Neural progenitor cell (in vitro differentiated cells): ENCODE results near the gene LDB2. TPM values are rescaled to one million over a fixed set of nuclear protein-coding genes. Genes with fewer than 3 reads are reported as not detected.

ENCODE experiments used
- DNase-seq: peaks from one replicate; pipeline ENCODE4 v3.0.0-alpha.2; 2016; ENCODE audit warnings: low spot score
- H2AFZ ChIP-seq: fragments of 200-600 bp; sonication (generic); replicated peaks from 2 replicates; pipeline ENCODE4 v1.6.1; 2016; ENCODE audit warnings: antibody characterized with exemption
- H3F3A ChIP-seq: fragments of 200-600 bp; sonication (generic); 2 replicates; pipeline ENCODE4 v1.6.1; 2016; ENCODE audit warnings: antibody characterized with exemption, low read depth
- H3K27ac ChIP-seq: fragments of 200-600 bp; sonication (generic); 2 replicates; pipeline ENCODE4 v1.5.1; 2016; ENCODE audit warnings: mild to moderate bottlenecking
- H3K27me3 ChIP-seq: fragments of 200-600 bp; sonication (generic); 2 replicates; pipeline ENCODE4 v1.6.1; 2016; ENCODE audit warnings: mild to moderate bottlenecking, moderate library complexity
- H3K36me3 ChIP-seq: fragments of 200-600 bp; sonication (generic); 2 replicates; pipeline ENCODE4 v1.5.1; 2016
- H3K4me1 ChIP-seq: fragments of 200-600 bp; sonication (generic); 2 replicates; pipeline ENCODE4 v1.6.1; 2016; ENCODE audit warnings: mixed run types
- H3K4me2 ChIP-seq: fragments of 200-600 bp; sonication (generic); 2 replicates; pipeline ENCODE4 v1.6.1; 2016
- H3K4me3 ChIP-seq: fragments of 200-600 bp; sonication (generic); 2 replicates; pipeline ENCODE4 v1.5.1; 2016
- H3K79me2 ChIP-seq: fragments of 200-600 bp; sonication (generic); 2 replicates; pipeline ENCODE4 v1.6.1; 2016; ENCODE audit warnings: low read depth
- H3K9ac ChIP-seq: fragments of 200-600 bp; sonication (generic); 2 replicates; pipeline ENCODE4 v1.6.1; 2016
- H3K9me3 ChIP-seq: fragments of 200-600 bp; sonication (generic); 2 replicates; pipeline ENCODE4 v1.5.1; 2016; ENCODE audit warnings: low read depth
- H4K20me1 ChIP-seq: fragments of 200-600 bp; sonication (generic); 2 replicates; pipeline ENCODE4 v1.6.1; 2016; ENCODE audit warnings: low read depth
- H3K27ac Mint-ChIP-seq: 3 replicates; pipeline ENCODE4 v1.8.0; 2021; ENCODE audit warnings: mixed read lengths
- H3K27me3 Mint-ChIP-seq: 2 replicates; pipeline ENCODE4 v1.8.0; 2022; ENCODE audit warnings: low read depth, mild to moderate bottlenecking, inconsistent platforms, moderate library complexity, mixed read lengths; ENCODE audit not compliant: insufficient read depth
- H3K36me3 Mint-ChIP-seq: 3 replicates; pipeline ENCODE4 v1.8.0; 2021; ENCODE audit warnings: mixed read lengths
- H3K4me1 Mint-ChIP-seq: 3 replicates; pipeline ENCODE4 v1.8.0; 2021; ENCODE audit warnings: mixed read lengths
- H3K4me3 Mint-ChIP-seq: 3 replicates; pipeline ENCODE4 v1.8.0; 2021; ENCODE audit warnings: mild to moderate bottlenecking, moderate library complexity, mixed read lengths
- H3K9me3 Mint-ChIP-seq: 3 replicates; pipeline ENCODE4 v1.8.0; 2020; ENCODE audit warnings: mixed read lengths
- CTCF ChIP-seq: fragments of 200-600 bp; sonication (generic); IDR thresholded peaks from 2 replicates; pipeline ENCODE4 v1.5.1; 2017; ENCODE audit warnings: antibody characterized with exemption, mild to moderate bottlenecking
- EZH2 ChIP-seq: fragments of 200-600 bp; sonication (generic); IDR thresholded peaks from 2 replicates; pipeline ENCODE4 v1.6.1; 2017; ENCODE audit warnings: antibody characterized with exemption, mild to moderate bottlenecking, moderate library complexity
- EZH2phosphoT487 ChIP-seq: fragments of 200-600 bp; sonication (generic); IDR thresholded peaks from 2 replicates; pipeline ENCODE4 v1.6.1; 2017; ENCODE audit warnings: antibody characterized with exemption
- total RNA-seq: library from RNA; depleted of rRNA; stranded (reverse); fragments of >200 nt; gene quantifications from 2 replicates; pipeline ENCODE4 v1.2.3, GENCODE V29; 2015; ENCODE audit warnings: low replicate concordance

LDB2 gene
- total RNA-seq, 1 donor from 2014 or later = 24.3 TPM

GRCh38 chr4:16827794-16828724, 70.4 kb downstream of the LDB2 start:
- Mint-ChIP-seq H3K4me1 (peaks cover 21% of the 10 kb centered on the region), H3K9me3 (no peaks in the 10 kb centered on the region), H3K36me3 (peaks cover 4% of the 10 kb centered on the region), H3K4me3 (no peak overlapping the region), H3K27ac (peak overlapping the region; percentile 1), H3K27me3 (no peaks in the 10 kb centered on the region)
- H3K27me3 ChIP-seq = no peaks in the 10 kb centered on the region
- TF ChIP-seq CTCF = no peak
- TF ChIP-seq EZH2phosphoT487 = no peak
- no peak for TF ChIP-seq EZH2
- H4K20me1 ChIP-seq = no peaks in the 10 kb centered on the region
- H2AFZ ChIP-seq = no peak overlapping the region
- peak; percentile 41 for DNase-seq
- H3F3A ChIP-seq = no peaks in the 10 kb centered on the region
- no peaks in the 10 kb centered on the region for H3K9me3 ChIP-seq
- H3K4me3 ChIP-seq = no peak overlapping the region
- no peaks in the 10 kb centered on the region for H3K79me2 ChIP-seq
- no peaks in the 10 kb centered on the region for H3K36me3 ChIP-seq
- H3K4me1 ChIP-seq = peaks cover 26% of the 10 kb centered on the region
- no peak overlapping the region for H3K9ac ChIP-seq
- H3K27ac ChIP-seq = no peak overlapping the region
- H3K4me2 ChIP-seq = no peak overlapping the region

- no peak for TF ChIP-seq EZH2
- no peak for TF ChIP-seq CTCF
- no peak for TF ChIP-seq EZH2phosphoT487
- no peaks in the 10 kb centered on the region for H3K9me3 Mint-ChIP-seq
- H3K27me3 ChIP-seq = no peaks in the 10 kb centered on the region
- peak overlapping the region; percentile 20 for H3K4me2 ChIP-seq
- peaks cover 21% of the 10 kb centered on the region for H3K4me1 Mint-ChIP-seq
- H3K9me3 ChIP-seq = no peaks in the 10 kb centered on the region
- H3F3A ChIP-seq = no peaks in the 10 kb centered on the region
- no peak overlapping the region for H3K4me3 ChIP-seq
- no peak overlapping the region for H3K9ac ChIP-seq
- no peak overlapping the region for H3K4me3 Mint-ChIP-seq
- DNase-seq = no peak
- no peaks in the 10 kb centered on the region for H3K27me3 Mint-ChIP-seq
- no peaks in the 10 kb centered on the region for H4K20me1 ChIP-seq
- peak overlapping the region; percentile 48 for H2AFZ ChIP-seq
- H3K36me3 Mint-ChIP-seq = peaks cover 4% of the 10 kb centered on the region
- peaks cover 26% of the 10 kb centered on the region for H3K4me1 ChIP-seq
- no peak overlapping the region for H3K27ac Mint-ChIP-seq
- no peak overlapping the region for H3K27ac ChIP-seq
- H3K36me3 ChIP-seq = no peaks in the 10 kb centered on the region
- H3K79me2 ChIP-seq = no peaks in the 10 kb centered on the region
These were observed 71.4 kb downstream of the LDB2 start for GRCh38 chr4:16827045-16827444.

- no peaks in the 10 kb centered on the region for H3K36me3 ChIP-seq
- peaks cover 21% of the 10 kb centered on the region for H3K4me1 Mint-ChIP-seq
- peaks cover 26% of the 10 kb centered on the region for H3K4me1 ChIP-seq
- H3K4me2 ChIP-seq = peak overlapping the region; percentile 20
- H3K27ac Mint-ChIP-seq = no peak overlapping the region
- H3K36me3 Mint-ChIP-seq = peaks cover 4% of the 10 kb centered on the region
- no peak overlapping the region for H3K9ac ChIP-seq
- H3K27ac ChIP-seq = no peak overlapping the region
- no peak overlapping the region for H3K4me3 Mint-ChIP-seq
- no peak for DNase-seq
- no peak overlapping the region for H3K4me3 ChIP-seq
- H3K27me3 ChIP-seq = no peaks in the 10 kb centered on the region
- H4K20me1 ChIP-seq = no peaks in the 10 kb centered on the region
- no peaks in the 10 kb centered on the region for H3K9me3 ChIP-seq
- TF ChIP-seq EZH2 (no peak), EZH2phosphoT487 (no peak), CTCF (no peak)
- H3K9me3 Mint-ChIP-seq = no peaks in the 10 kb centered on the region
- H3K27me3 Mint-ChIP-seq = no peaks in the 10 kb centered on the region
- H3K79me2 ChIP-seq = no peaks in the 10 kb centered on the region
- H2AFZ ChIP-seq = peak overlapping the region; percentile 48
- no peaks in the 10 kb centered on the region for H3F3A ChIP-seq
These were observed 72.0 kb downstream of the LDB2 start for GRCh38 chr4:16826406-16826910.
